Measurements from ENCODE around the gene MAP4K4. TPM values are rescaled to one million over a fixed set of nuclear protein-coding genes. Genes with fewer than 3 reads are reported as not detected.
A peak's percentile ranks its signal among the peaks of the same experiment; 100 is the strongest.

Gene MAP4K4
- total RNA-seq, 1 donor from 2014 or later = 175 TPM

- H3K36me3 Mint-ChIP-seq = no peaks in the 10 kb centered on the region
- no peak for DNase-seq (ENCODE audit: low spot score in 2 of 2, unreplicated experiment in 2 of 2)
- TF ChIP-seq, protein P1, sequence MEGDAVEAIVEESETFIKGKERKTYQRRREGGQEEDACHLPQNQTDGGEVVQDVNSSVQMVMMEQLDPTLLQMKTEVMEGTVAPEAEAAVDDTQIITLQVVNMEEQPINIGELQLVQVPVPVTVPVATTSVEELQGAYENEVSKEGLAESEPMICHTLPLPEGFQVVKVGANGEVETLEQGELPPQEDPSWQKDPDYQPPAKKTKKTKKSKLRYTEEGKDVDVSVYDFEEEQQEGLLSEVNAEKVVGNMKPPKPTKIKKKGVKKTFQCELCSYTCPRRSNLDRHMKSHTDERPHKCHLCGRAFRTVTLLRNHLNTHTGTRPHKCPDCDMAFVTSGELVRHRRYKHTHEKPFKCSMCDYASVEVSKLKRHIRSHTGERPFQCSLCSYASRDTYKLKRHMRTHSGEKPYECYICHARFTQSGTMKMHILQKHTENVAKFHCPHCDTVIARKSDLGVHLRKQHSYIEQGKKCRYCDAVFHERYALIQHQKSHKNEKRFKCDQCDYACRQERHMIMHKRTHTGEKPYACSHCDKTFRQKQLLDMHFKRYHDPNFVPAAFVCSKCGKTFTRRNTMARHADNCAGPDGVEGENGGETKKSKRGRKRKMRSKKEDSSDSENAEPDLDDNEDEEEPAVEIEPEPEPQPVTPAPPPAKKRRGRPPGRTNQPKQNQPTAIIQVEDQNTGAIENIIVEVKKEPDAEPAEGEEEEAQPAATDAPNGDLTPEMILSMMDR (IDR thresholded peaks at IDR 0.05; ENCODE audit: unreplicated experiment) = no peak
- no peak overlapping the region for H3K4me3 Mint-ChIP-seq
- H3K9me3 Mint-ChIP-seq = no peaks in the 10 kb centered on the region
- peak overlapping the region; percentile 97 for H3K27ac Mint-ChIP-seq
- H3K4me1 Mint-ChIP-seq = peaks cover 80% of the 10 kb centered on the region
- H3K27me3 Mint-ChIP-seq (ENCODE audit: low read depth) = no peaks in the 10 kb centered on the region
These were observed 109.2 kb downstream of the MAP4K4 start for GRCh38 chr2:101806701-101807100.

DNA sequence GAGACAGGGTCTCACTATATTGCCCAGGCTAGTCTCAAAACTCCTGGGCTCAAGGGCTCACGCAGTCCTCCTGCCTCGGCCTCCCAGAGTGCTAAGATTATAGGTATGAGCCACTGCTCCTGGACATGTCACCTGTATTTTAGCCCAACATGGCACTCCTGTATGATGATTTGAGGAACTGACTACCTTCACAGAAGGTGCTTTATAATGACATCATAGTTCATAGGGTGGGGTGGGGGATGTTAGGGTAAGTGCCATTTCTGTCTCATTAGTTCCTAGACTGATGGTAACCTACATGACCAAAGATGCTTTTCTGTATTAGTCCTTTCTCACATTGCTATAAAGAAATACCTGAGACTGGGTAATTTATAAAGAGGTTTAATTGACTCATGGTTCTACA, 109.7 kb downstream of the MAP4K4 start:
- Mint-ChIP-seq H3K4me1 (peaks cover 78% of the 10 kb centered on the region), H3K36me3 (no peaks in the 10 kb centered on the region), H3K4me3 (no peak overlapping the region), H3K27ac (peak overlapping the region; percentile 61), H3K27me3 (ENCODE audit: low read depth) (no peaks in the 10 kb centered on the region), H3K9me3 (no peaks in the 10 kb centered on the region)
- TF ChIP-seq, protein P1 (IDR thresholded peaks at IDR 0.05; ENCODE audit: unreplicated experiment) = no peak
- DNase-seq (ENCODE audit: low spot score in 2 of 2, unreplicated experiment in 2 of 2) = no peak

DNA sequence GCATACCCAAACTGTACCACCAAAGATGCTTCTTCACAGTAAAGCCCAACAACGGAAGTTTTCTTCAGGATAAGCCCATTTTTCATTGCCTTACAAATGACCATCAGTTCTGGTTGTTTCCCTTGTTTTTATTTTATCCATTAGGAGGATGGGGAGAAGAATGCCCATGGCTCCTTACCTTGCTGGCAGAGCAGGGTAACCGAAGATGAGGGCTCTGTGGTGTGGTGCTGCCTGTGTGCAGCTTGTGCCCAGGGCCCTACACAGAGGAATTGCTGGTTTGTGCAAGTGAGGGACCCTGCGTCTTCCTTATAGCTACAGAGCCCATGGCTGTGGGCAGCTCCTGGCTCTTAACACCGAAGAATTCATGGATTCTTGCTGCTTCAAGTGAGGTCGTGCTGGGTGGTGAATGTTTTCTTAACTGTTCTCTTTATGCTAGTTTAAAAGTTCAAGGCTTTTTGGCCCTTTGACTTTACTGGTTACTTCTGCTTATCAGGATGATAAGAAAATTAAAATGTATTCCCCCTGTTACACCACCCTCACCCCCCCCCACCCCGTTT, 110.6 kb downstream of the MAP4K4 start:
- no peak for DNase-seq (ENCODE audit: low spot score in 2 of 2, unreplicated experiment in 2 of 2)
- Mint-ChIP-seq H3K4me1 (peaks cover 73% of the 10 kb centered on the region), H3K27ac (peak overlapping the region; percentile 61), H3K27me3 (ENCODE audit: low read depth) (no peaks in the 10 kb centered on the region), H3K4me3 (no peak overlapping the region), H3K9me3 (no peaks in the 10 kb centered on the region), H3K36me3 (no peaks in the 10 kb centered on the region)
- TF ChIP-seq, protein P1 (IDR thresholded peaks at IDR 0.05; ENCODE audit: unreplicated experiment) = no peak

GRCh38 chr2:101809698-101810097, 112.2 kb downstream of the MAP4K4 start:
- no peak overlapping the region for H3K4me3 Mint-ChIP-seq
- TF ChIP-seq, protein P1 (IDR thresholded peaks at IDR 0.05; ENCODE audit: unreplicated experiment) = no peak
- H3K27me3 Mint-ChIP-seq (ENCODE audit: low read depth) = no peaks in the 10 kb centered on the region
- no peaks in the 10 kb centered on the region for H3K36me3 Mint-ChIP-seq
- DNase-seq (ENCODE audit: low spot score in 2 of 2, unreplicated experiment in 2 of 2) = no peak
- H3K4me1 Mint-ChIP-seq = peaks cover 60% of the 10 kb centered on the region
- H3K9me3 Mint-ChIP-seq = no peaks in the 10 kb centered on the region
- H3K27ac Mint-ChIP-seq = peak overlapping the region; percentile 25

GRCh38 chr2:101811226-101812015, 113.9 kb downstream of the MAP4K4 start:
- TF ChIP-seq, protein P1 (IDR thresholded peaks at IDR 0.05; ENCODE audit: unreplicated experiment) = no peak
- H3K9me3 Mint-ChIP-seq = no peaks in the 10 kb centered on the region
- no peaks in the 10 kb centered on the region for H3K27me3 Mint-ChIP-seq (ENCODE audit: low read depth)
- no peak overlapping the region for H3K4me3 Mint-ChIP-seq
- peaks cover 58% of the 10 kb centered on the region for H3K4me1 Mint-ChIP-seq
- no peak overlapping the region for H3K27ac Mint-ChIP-seq
- no peak for DNase-seq (ENCODE audit: low spot score in 2 of 2, unreplicated experiment in 2 of 2)
- no peaks in the 10 kb centered on the region for H3K36me3 Mint-ChIP-seq

All from mesothelial cell of epicardium (in vitro differentiated cells).